GM12865 (cell line): ENCODE data around the gene UNC45A.
"Not testable (repeated sequence)": the region's sequence is repeated elsewhere in the genome, so short reads cannot be mapped to it uniquely, and the experiment has no call there.

Source experiments
- DNase-seq: peaks from one replicate; pipeline ENCODE4 v3.0.0; 2010; ENCODE audit warnings: low read depth
- H3K4me3 ChIP-seq: 2 replicates; pipeline ENCODE4 v1.5.1; 2011; ENCODE audit warnings: mild to moderate bottlenecking, low read depth, low read length, control low read depth
- TF ChIP-seq, protein P1 (sequence below): IDR thresholded peaks from 2 replicates; pipeline ENCODE4 v1.5.1; 2011; ENCODE audit warnings: low read length, control low read depth, low read depth, inconsistent platforms; ENCODE audit not compliant: insufficient read depth; ENCODE audit errors: missing control alignments

The UNC45A gene

DNA sequence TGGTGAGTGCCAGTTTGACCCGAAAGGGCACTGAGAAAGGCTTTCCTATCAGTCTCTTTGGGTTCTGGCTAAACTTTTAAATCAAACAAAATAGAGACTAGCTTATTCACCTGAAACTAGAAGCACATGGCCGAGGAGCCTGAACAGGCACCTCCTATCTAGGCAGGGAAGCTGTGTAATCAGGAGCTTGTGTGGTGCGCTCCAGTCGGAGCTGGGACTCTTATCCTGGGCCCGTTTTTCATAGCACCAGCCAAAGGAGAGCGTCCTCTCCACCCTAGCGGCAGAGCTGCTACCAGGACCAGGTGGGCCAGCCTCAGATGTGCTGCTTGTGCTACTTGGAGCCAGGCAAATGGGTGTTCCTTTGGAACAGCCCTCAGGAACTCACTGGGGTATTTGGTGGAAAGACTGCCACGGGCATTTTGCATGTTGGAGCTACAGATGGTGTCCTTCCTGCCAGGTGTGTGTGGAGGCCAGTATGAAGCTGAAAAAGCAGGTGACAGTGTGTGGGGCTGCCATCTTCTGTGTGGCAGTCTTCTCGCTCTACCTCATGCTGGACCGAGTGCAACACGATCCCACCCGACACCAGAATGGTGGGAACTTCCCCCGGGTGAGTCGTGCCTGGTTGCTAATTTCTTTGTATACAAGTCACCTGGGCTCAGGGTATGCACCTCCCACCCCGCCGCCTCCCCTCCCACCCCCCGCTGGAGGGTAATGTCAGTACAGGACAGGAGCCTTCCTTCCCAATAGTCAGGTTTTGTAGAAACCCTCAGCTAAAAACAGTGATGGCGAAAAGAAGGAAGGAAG is 31.1 kb upstream of the UNC45A start:
- peak; percentile 46 for DNase-seq
- H3K4me3 ChIP-seq = peak overlapping the region; percentile 73
- TF ChIP-seq, protein P1, sequence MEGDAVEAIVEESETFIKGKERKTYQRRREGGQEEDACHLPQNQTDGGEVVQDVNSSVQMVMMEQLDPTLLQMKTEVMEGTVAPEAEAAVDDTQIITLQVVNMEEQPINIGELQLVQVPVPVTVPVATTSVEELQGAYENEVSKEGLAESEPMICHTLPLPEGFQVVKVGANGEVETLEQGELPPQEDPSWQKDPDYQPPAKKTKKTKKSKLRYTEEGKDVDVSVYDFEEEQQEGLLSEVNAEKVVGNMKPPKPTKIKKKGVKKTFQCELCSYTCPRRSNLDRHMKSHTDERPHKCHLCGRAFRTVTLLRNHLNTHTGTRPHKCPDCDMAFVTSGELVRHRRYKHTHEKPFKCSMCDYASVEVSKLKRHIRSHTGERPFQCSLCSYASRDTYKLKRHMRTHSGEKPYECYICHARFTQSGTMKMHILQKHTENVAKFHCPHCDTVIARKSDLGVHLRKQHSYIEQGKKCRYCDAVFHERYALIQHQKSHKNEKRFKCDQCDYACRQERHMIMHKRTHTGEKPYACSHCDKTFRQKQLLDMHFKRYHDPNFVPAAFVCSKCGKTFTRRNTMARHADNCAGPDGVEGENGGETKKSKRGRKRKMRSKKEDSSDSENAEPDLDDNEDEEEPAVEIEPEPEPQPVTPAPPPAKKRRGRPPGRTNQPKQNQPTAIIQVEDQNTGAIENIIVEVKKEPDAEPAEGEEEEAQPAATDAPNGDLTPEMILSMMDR = peak; percentile 12

DNA sequence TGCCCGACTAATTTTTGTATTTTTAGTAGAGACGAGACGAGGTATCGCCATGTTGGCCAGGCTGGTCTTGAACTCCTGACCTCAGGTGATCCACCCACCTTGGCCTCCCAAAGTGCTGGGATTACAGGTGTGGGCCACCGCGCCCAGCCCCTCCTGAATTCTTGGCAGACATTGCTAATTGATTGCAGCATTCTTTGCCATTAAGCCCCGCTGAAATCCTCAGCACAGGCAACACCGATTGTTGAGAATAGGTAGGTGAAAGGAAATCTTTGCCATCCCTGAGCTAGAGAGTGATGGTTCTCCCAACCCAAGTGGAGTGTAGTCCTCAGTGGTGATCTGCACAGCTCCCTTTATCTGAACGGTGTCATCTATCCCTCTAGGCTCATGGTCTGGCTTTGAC is 30.3 kb upstream of the UNC45A start:
- DNase-seq = no peak
- TF ChIP-seq, protein P1 = no peak
- H3K4me3 ChIP-seq = no peak overlapping the region

DNA sequence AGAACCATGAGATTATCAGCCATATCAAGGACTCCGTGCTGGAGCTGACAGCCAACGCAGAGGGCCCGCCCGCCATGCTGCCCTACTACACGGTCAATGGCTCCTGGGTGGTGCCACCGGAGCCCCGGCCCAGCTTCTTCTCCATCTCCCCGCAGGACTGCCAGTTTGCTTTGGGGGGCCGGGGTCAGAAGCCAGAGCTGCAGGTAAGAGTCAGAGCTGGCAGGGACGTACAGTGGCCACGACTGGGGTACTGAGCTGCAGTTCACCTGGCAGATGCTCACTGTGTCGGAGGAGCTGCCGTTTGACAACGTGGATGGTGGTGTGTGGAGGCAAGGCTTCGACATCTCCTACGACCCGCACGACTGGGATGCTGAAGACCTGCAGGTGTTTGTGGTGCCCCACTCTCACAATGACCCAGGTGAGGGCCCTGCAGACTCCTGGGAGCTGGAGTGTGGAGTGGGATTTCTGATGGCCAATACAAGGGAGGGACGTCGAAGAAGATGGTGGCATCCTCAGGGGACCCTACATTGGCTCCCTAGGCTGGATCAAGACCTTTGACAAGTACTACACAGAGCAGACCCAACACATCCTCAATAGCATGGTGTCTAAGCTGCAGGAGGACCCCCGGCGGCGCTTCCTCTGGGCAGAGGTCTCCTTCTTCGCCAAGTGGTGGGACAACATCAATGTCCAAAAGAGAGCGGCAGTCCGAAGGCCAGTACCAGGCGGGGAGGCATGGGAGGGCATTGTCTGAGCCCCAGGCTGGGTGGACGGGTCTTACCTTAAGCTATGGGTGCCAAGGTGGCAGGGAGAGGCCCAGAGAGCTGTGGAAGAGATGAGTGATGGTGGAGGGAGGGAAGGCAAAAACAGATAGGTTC is 29.5 kb upstream of the UNC45A start:
- DNase-seq = no peak
- no peak overlapping the region for H3K4me3 ChIP-seq
- TF ChIP-seq, protein P1 = no peak

DNA sequence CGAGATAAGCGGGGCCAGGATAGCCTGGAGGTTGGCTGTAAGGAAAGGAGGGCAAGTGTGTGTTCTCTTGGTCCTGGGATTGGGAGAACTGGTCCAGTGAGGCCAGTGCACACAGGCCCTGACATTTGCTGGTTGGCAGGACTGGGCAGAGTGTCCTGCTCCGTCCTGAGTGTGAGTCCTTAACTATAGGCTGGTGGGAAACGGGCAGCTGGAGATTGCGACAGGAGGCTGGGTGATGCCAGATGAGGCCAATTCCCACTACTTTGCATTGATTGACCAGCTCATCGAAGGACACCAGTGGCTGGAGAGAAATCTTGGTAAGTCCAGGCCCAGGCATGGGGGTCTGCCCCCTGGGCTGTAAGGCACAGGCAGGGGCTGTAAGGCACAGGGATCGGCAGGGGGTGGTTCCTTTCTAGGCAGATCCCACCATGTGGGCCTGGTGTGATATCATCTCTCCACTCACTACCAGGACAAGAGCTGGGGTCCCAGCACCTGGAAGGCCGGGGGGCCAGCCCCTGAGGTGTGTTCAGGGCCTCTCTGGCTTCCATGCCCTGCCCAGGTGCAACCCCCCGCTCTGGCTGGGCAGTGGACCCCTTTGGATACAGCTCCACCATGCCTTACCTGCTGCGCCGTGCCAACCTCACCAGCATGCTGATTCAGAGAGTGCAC is 28.8 kb upstream of the UNC45A start:
- TF ChIP-seq, protein P1 = no peak
- no peak overlapping the region for H3K4me3 ChIP-seq
- no peak for DNase-seq

DNA sequence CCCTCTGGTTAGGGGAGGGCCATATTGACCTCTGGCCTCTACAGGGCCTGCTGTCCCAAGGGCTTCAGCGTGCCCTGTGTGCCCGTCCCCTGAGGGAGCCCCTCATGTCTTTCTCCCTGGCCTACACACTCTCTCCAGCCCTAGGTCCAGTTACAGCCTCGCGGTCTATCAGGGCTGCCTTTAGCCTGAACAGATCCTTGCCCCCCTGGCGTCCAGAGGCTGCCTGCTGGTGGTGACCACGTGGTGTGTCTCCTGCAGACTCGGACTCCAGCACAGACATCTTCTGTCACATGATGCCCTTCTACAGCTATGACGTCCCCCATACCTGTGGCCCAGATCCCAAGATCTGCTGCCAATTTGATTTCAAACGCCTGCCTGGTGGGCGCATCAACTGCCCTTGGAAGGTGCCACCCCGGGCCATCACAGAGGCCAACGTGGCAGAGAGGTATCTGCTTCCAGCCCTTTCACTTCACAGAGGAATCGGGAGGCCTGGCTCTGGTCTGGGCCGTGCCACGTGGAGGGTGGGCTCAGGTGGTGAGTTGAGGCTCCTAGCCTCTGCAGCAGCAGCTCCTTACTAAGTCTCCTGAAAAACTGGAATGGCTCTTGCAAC is 27.9 kb upstream of the UNC45A start:
- H3K4me3 ChIP-seq = no peak overlapping the region
- DNase-seq = no peak
- TF ChIP-seq, protein P1 = no peak

DNA sequence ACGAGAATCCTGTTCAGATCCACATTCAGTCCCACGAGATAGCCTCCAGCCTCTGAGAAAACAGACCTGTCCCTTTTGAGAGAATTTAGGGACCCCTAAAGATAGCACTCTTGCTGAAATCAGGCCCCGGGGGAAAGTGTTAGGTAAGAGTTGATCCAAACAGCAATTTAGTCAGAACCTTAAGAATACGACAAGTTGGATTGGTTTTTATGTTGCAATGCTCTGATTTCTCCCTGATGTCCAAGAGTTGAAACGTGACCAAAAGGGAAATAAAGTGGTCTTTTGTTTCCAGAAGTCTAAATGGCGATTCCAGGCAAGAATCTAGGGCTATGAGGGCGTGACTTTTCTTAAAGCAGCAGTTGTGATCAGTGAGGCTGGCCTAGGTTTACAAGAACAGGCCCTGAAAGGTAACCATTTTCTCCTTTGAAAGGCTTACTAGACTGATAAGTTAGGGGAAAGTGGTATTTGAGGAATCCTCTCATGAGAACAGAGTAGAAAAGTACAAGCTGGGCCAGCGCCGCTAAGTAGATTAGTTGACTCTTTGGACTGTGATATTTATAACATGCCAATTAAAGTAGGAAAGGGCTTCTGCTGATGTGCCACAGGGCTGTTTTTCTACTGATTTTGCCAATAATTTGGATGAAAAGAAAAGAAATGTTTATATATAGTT is 27.1 kb upstream of the UNC45A start:
- DNase-seq = no peak
- TF ChIP-seq, protein P1 = no peak
- H3K4me3 ChIP-seq = no peak overlapping the region

DNA sequence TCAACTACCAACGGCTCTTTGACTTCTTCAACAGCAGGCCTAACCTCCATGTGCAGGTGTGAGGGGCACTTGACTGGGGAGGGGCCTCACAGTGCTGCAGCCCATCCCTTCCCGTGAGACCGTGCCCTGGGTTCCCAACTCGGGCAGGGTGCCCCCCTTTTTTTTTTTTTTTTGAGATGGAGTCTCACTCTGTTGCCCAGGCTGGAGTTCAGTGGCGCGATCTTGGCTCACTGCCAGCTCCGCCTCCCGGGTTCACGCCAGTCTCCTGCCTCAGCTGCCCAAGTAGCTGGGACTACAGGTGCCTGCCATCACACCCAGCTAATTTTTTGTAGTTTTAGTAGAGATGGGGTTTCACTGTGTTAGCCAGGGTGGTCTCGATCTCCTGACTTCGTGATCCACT is 25.6 kb upstream of the UNC45A start:
- H3K4me3 ChIP-seq, DNase-seq: not testable (repeated sequence)
